GM12878 (cell line): ENCODE results near the gene WNT3A. TPM values are rescaled to one million over a fixed set of nuclear protein-coding genes. Genes with fewer than 3 reads are reported as not detected.

Source experiments
- ATAC-seq: fragments of 200-7000 bp; cut with Tn5 transposase; 3 replicates; pipeline ENCODE4 v1.9.1; 2020; ENCODE audit warnings: mild to moderate bottlenecking, moderate library complexity
- BruUV-seq: library from RNA; stranded (reverse); fragments of 400-500 nt; replicated peaks from 2 replicates; lab custom pipeline; 2021; lab: Mats Ljungman, UMichigan
- CTCF ChIA-PET: fragments of 300-600 bp; sonication (Branson Sonifier 250); formaldehyde crosslinking; extraction: SDS; loops from one replicate; lab custom pipeline; 2021; ENCODE audit warnings: inconsistent platforms; lab: Yijun Ruan, JAX
- POLR2A ChIA-PET: fragments of 350-600 bp; formaldehyde crosslinking; extraction: SDS; loops from one replicate; lab custom pipeline; 2021; ENCODE audit warnings: inconsistent platforms; lab: Charles Lee
- RAD21 ChIA-PET: fragments of 300-600 bp; sonication (Branson Sonifier 250); formaldehyde crosslinking; loops from one replicate; lab custom pipeline; 2023; ENCODE audit warnings: antibody characterized with exemption; ENCODE audit not compliant: unreplicated experiment; lab: Charles Lee
- SMC1A ChIA-PET: fragments of 300-600 bp; sonication (Branson Sonifier 250); formaldehyde crosslinking; loops from one replicate; lab custom pipeline; 2023; ENCODE audit not compliant: unreplicated experiment, uncharacterized antibody; lab: Charles Lee
- DNase-seq: peaks from one replicate; pipeline ENCODE4 v3.0.0-alpha.2; 2011; ENCODE audit warnings: low read depth, low spot score
- FAIRE-seq: peaks from 3 replicates; lab custom pipeline; 2011; peaks lifted over from hg19 to GRCh38; lab: Jason Lieb, UNC
- H2AFZ ChIP-seq: 2 replicates; pipeline ENCODE4 v1.6.0; 2011; ENCODE audit warnings: low read depth, low read length, control low read depth; ENCODE audit not compliant: control insufficient read depth
- H3K27ac ChIP-seq: 2 replicates; pipeline ENCODE4 v1.5.1; 2011; ENCODE audit warnings: control low read depth; ENCODE audit not compliant: control insufficient read depth, insufficient read depth
- H3K27me3 ChIP-seq, 2 experiments: replicated peaks in 1 of 2; 2 replicates each; pipeline versions ENCODE4 v1.6.0 to v1.6.1; 2011; ENCODE audit warnings: low read length in 1 of 2; ENCODE audit not compliant: control insufficient read depth in 2 of 2, insufficient read depth in 2 of 2
- H3K36me3 ChIP-seq, 2 experiments: 2 replicates each; pipeline ENCODE4 v1.5.1; 2011; ENCODE audit warnings: low read length in 1 of 2; ENCODE audit not compliant: control insufficient read depth in 2 of 2, insufficient read depth in 2 of 2
- H3K4me1 ChIP-seq: 2 replicates; pipeline ENCODE4 v1.6.1; 2011; ENCODE audit warnings: mild to moderate bottlenecking, low read length, moderate library complexity, mixed read lengths; ENCODE audit not compliant: control insufficient read depth, insufficient read depth
- H3K4me2 ChIP-seq: 2 replicates; pipeline ENCODE4 v1.6.0; 2011; ENCODE audit warnings: control low read depth; ENCODE audit not compliant: control insufficient read depth, insufficient read depth
- H3K4me3 ChIP-seq: fragments of 200-600 bp; sonication (generic); 2 replicates; pipeline ENCODE4 v1.5.1; 2016
- H3K79me2 ChIP-seq: 2 replicates; pipeline ENCODE4 v1.6.0; 2011; ENCODE audit warnings: low read length; ENCODE audit not compliant: control insufficient read depth, insufficient read depth
- H3K9ac ChIP-seq: 2 replicates; pipeline ENCODE4 v1.8.0; 2011; ENCODE audit warnings: low read length, control low read depth, mixed read lengths; ENCODE audit not compliant: control insufficient read depth, insufficient read depth
- H3K9me3 ChIP-seq: replicated peaks from 3 replicates; pipeline ENCODE4 v1.5.1; 2011; ENCODE audit warnings: mild to moderate bottlenecking, low read length; ENCODE audit not compliant: control insufficient read depth, insufficient read depth
- H4K20me1 ChIP-seq: 2 replicates; pipeline ENCODE4 v1.6.0; 2011; ENCODE audit not compliant: control insufficient read depth, insufficient read depth
- CBX3 ChIP-seq: fragments of 200-600 bp; sonication (generic); IDR thresholded peaks from 2 replicates; pipeline ENCODE4 v1.6.1; 2016; ENCODE audit warnings: low read depth, borderline replicate concordance
- HDAC6 ChIP-seq: fragments of 200-600 bp; sonication (generic); IDR thresholded peaks from one replicate; pipeline ENCODE4 v1.8.0; 2017; ENCODE audit warnings: antibody characterized with exemption; ENCODE audit not compliant: unreplicated experiment
- WGBS: methylation state at CpG from one replicate; pipeline ENCODE4 v1.1.6; 2016; ENCODE audit warnings: low lambda C conversion rate; ENCODE audit not compliant: insufficient replicate concordance, insufficient coverage; ENCODE audit errors: missing lambda C conversion rate; 5-methylcytosine and 5-hydroxymethylcytosine counted together
- in situ Hi-C: fragments of 300-500 bp; cut with MboI; formaldehyde crosslinking; loops from 9 replicates; pipeline ENCODE4 v1.14.3; 2018; ENCODE audit warnings: mixed read lengths
- intact Hi-C: fragments of 100-400 bp; cut with micrococcal nuclease; formaldehyde crosslinking; loops from one replicate; pipeline ENCODE4 v1.14.2; 2022; ENCODE audit not compliant: unreplicated experiment
- polyA plus RNA-seq, 11 experiments: library from polyadenylated mRNA; depleted of rRNA in 4 of 11; unstranded in 6 of 11; stranded (reverse) in 5 of 11; fragments of >200 nt; fragmentation: Nextera tagmentation in 4 of 11; fragmentation: Illumina TruSeq in 1 of 11; extraction: Ambion mirVana in 4 of 11; extraction: Trizol in 1 of 11; gene quantifications; 1 replicate in 1 of 11; 2 replicates in 10 of 11; pipeline versions ENCODE4 v1.2.1 to v1.2.3, GENCODE V29; 2011 to 2016; ENCODE audit warnings: inconsistent platforms in 2 of 11, missing spikeins in 2 of 11, low read depth in 1 of 11
- total RNA-seq, 4 experiments: library from RNA; depleted of rRNA in 3 of 4; stranded (reverse); fragments of >200 nt in 3 of 4; fragmentation: Illumina TruSeq in 1 of 4; extraction: Trizol in 1 of 4; gene quantifications; 2 replicates each; pipeline versions ENCODE4 v1.2.1 to v1.2.3, GENCODE V29; 2013 to 2021
- TF ChIP-seq, protein P1 (sequence below): IDR thresholded peaks from 2 replicates; pipeline ENCODE4 v1.6.1; 2012; ENCODE audit warnings: low read depth, low read length, improper control_type of control experiment
- TF ChIP-seq, protein P2 (sequence below): fragments of 450-650 bp; IDR thresholded peaks from 2 replicates; pipeline ENCODE4 v1.6.1; 2017; ENCODE audit warnings: mild to moderate bottlenecking, low read depth, inconsistent platforms; ENCODE audit not compliant: poor library complexity, severe bottlenecking

WNT3A gene
- total and polyA plus RNA-seq, 10 of the 15 experiments (the other 5 are each of a cell fraction or from before 2014, with no cell fraction given) = 0.16 TPM; not detected in 9

DNA sequence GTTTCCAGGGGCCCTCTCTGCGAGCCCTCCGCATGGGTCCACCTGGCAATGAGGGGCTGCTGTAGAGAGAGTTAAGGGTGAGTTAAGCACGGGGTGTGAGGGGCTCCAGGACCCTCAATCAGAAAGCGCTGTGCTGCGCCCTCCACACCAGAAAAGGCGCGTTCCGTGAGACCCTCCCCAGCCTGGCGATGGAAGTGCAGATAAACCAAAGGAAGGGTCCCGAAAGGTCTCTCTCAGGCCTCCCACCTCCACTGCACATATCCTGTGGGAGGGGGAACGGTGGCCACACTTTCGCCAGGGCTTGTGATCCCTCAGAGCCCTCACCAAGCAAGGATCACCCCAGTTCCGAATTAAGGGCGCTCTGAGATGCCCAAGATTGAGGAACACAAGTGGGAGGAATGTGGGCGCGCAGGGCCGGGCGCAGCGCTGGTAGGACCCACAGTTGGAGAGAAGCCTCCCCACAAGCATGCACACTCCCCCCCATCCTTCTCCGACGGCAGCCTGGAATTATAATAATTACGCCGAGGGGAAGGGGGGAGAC, 1.1 kb downstream of the WNT3A start:
- Histone ChIP-seq H3K4me1 (peaks cover 9% of the 10 kb centered on the region), H3K9me3 (no peaks in the 10 kb centered on the region), H3K9ac (no peak overlapping the region), H3K4me2 (no peak overlapping the region), H3K4me3 (no peak overlapping the region), H3K36me3 (no peaks in the 10 kb centered on the region), H4K20me1 (no peaks in the 10 kb centered on the region), H3K27me3 (peaks cover 2 to 22% of the 10 kb centered on the region in 2 experiments), H2AFZ (no peak overlapping the region), H3K27ac (no peak overlapping the region), H3K79me2 (no peaks in the 10 kb centered on the region)
- CTCF ChIA-PET = interaction anchor here (0.7 kb wide), 1 partner anchor 10 kb away, joined by 3 read pairs; no protein-coding TSS in a partner anchor
- RAD21 ChIA-PET = no interaction called here
- intact Hi-C loops = no loop called here
- DNase-seq (no peak), FAIRE-seq (no peak), ATAC-seq (no peak)
- BruUV-seq = no TSS peak
- in situ Hi-C loops = no loop called here
- POLR2A ChIA-PET = no interaction called here
- SMC1A ChIA-PET = no interaction called here
- TF ChIP-seq, protein P1, sequence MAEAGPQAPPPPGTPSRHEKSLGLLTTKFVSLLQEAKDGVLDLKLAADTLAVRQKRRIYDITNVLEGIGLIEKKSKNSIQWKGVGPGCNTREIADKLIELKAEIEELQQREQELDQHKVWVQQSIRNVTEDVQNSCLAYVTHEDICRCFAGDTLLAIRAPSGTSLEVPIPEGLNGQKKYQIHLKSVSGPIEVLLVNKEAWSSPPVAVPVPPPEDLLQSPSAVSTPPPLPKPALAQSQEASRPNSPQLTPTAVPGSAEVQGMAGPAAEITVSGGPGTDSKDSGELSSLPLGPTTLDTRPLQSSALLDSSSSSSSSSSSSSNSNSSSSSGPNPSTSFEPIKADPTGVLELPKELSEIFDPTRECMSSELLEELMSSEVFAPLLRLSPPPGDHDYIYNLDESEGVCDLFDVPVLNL = no peak
- TF ChIP-seq HDAC6 (peak; percentile 64), CBX3 (no peak)
- TF ChIP-seq, protein P2, sequence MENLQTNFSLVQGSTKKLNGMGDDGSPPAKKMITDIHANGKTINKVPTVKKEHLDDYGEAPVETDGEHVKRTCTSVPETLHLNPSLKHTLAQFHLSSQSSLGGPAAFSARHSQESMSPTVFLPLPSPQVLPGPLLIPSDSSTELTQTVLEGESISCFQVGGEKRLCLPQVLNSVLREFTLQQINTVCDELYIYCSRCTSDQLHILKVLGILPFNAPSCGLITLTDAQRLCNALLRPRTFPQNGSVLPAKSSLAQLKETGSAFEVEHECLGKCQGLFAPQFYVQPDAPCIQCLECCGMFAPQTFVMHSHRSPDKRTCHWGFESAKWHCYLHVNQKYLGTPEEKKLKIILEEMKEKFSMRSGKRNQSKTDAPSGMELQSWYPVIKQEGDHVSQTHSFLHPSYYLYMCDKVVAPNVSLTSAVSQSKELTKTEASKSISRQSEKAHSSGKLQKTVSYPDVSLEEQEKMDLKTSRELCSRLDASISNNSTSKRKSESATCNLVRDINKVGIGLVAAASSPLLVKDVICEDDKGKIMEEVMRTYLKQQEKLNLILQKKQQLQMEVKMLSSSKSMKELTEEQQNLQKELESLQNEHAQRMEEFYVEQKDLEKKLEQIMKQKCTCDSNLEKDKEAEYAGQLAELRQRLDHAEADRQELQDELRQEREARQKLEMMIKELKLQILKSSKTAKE = no peak
- 31% methylated on average over 15 of the region's 23 CpGs for WGBS
